Esophagus squamous epithelium (tissue), 5 donors: ENCODE measurements around the gene CDO1. TPM values are rescaled to one million over a fixed set of nuclear protein-coding genes. Genes with fewer than 3 reads are reported as not detected.

Experiments used
- DNase-seq: peaks from one replicate; lab custom pipeline; 2025; lab: John Stamatoyannopoulos, UW
- H3K27ac ChIP-seq, 4 donors: fragments of 200-600 bp; sonication (generic); one replicate each; pipeline ENCODE4 v1.5.1; 2016 to 2019; ENCODE audit warnings: mild to moderate bottlenecking in 1 of 4
- H3K27me3 ChIP-seq, 4 donors: fragments of 200-600 bp; sonication (generic); 1 replicate in 3 of 4; 2 replicates in 1 of 4; pipeline versions ENCODE4 v1.5.1 to v1.6.0; 2017 to 2021; ENCODE audit warnings: antibody characterized with exemption in 1 of 4
- H3K36me3 ChIP-seq, 3 donors: fragments of 200-600 bp; sonication (generic); one replicate each; pipeline ENCODE4 v1.5.1; 2016 to 2019
- H3K4me1 ChIP-seq, 3 donors: fragments of 200-600 bp; sonication (generic); one replicate each; pipeline ENCODE4 v1.5.1; 2017 to 2019
- H3K4me3 ChIP-seq, 4 donors: fragments of 200-600 bp; sonication (generic); 1 replicate in 3 of 4; 2 replicates in 1 of 4; pipeline ENCODE4 v1.5.1; 2016 to 2019; ENCODE audit warnings: mild to moderate bottlenecking in 2 of 4, moderate library complexity in 1 of 4
- H3K9me3 ChIP-seq, 3 donors: fragments of 200-600 bp; sonication (generic); one replicate each; pipeline ENCODE4 v1.5.1; 2016 to 2019
- POLR2A ChIP-seq, 4 donors: fragments of 450-650 bp; IDR thresholded peaks; one replicate each; pipeline ENCODE4 v1.6.1; 2017; ENCODE audit warnings: antibody characterized with exemption in 4 of 4, mild to moderate bottlenecking in 4 of 4, moderate library complexity in 3 of 4
- WGBS, 2 donors: methylation state at CpG; one replicate each; pipeline ENCODE4 v1.1.5; 2018; 5-methylcytosine and 5-hydroxymethylcytosine counted together
- intact Hi-C: fragments of 100-400 bp; cut with DNase I; formaldehyde crosslinking; loops from one replicate; pipeline ENCODE4 v1.15.0; 2022
- total RNA-seq, 4 donors: library from RNA; depleted of rRNA; stranded (reverse); fragments of >200 nt; gene quantifications; one replicate each; pipeline ENCODE4 v1.1.0, GENCODE V29; 2016
- TF ChIP-seq, protein P1 (sequence below), 6 experiments: fragments of 450-650 bp in 4 of 6; fragments of 200-600 bp in 2 of 6; sonication (generic) in 2 of 6; IDR thresholded peaks; one replicate each; pipeline ENCODE4 v1.5.1; 2016 to 2019; ENCODE audit warnings: antibody characterized with exemption in 6 of 6, mild to moderate bottlenecking in 4 of 6, moderate library complexity in 4 of 6
- donor health status: DM: yes; HTN: yes; CAD: no.

The CDO1 gene
- total RNA-seq, 4 donors from 2014 or later: 0.75 to 6.7 (median 5.7) TPM; not detected in 1

DNA sequence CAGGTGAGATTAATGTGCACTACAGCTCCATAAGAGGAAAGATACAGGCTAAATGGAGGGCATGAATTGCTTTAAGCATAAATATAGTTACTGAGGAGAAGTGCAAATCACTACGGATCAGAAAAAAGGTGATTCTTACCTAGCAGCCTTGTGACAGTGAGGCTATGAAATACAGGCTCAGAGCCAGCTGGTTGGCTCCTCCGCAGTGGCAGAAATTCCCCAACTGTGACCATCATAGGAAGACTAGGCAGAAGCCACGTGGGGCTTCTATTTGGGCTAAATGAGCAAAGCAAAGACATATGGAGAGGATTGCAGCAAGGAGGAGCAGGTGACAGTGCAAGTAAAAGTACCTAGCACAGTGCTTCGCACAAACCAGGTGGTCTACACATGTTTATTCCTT is 40.5 kb downstream of the CDO1 start:
- no peak for DNase-seq
- no peak overlapping the region for H3K27ac ChIP-seq
- H3K36me3 ChIP-seq: no peaks in the 10 kb centered on the region
- H3K9me3 ChIP-seq: no peaks in the 10 kb centered on the region
- TF ChIP-seq POLR2A (IDR thresholded peaks at IDR 0.05): no peak
- TF ChIP-seq, protein P1, sequence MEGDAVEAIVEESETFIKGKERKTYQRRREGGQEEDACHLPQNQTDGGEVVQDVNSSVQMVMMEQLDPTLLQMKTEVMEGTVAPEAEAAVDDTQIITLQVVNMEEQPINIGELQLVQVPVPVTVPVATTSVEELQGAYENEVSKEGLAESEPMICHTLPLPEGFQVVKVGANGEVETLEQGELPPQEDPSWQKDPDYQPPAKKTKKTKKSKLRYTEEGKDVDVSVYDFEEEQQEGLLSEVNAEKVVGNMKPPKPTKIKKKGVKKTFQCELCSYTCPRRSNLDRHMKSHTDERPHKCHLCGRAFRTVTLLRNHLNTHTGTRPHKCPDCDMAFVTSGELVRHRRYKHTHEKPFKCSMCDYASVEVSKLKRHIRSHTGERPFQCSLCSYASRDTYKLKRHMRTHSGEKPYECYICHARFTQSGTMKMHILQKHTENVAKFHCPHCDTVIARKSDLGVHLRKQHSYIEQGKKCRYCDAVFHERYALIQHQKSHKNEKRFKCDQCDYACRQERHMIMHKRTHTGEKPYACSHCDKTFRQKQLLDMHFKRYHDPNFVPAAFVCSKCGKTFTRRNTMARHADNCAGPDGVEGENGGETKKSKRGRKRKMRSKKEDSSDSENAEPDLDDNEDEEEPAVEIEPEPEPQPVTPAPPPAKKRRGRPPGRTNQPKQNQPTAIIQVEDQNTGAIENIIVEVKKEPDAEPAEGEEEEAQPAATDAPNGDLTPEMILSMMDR (IDR thresholded peaks at IDR 0.05): no peak
- no peaks in the 10 kb centered on the region for H3K4me1 ChIP-seq
- H3K27me3 ChIP-seq: no peaks in the 10 kb centered on the region
- 65 to 69% methylated on average over 4 of the region's 4 CpGs for WGBS, 2 donors
- no peak overlapping the region for H3K4me3 ChIP-seq
- intact Hi-C loops: no loop called here

DNA sequence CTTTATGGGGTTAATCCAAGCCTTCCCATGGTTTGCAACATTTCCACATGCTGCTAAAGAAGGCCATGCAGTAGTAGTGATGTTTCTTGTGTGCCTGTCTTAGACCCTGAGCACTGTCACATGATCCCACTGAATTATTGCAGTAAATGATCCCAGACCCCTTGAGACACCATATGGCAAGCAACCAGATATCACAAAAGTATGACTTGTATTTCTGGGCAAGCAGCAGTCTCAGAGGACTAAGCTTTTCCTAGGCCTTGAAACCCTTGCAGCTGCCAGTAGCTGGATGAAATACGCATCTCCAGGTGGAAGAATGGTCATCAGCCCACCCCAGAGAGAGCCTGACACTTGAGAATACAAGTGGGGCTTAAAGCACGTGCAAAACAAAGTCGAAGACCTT is 41.8 kb downstream of the CDO1 start:
- no peaks in the 10 kb centered on the region for H3K27me3 ChIP-seq
- no peak overlapping the region for H3K27ac ChIP-seq
- H3K4me3 ChIP-seq: no peak overlapping the region
- intact Hi-C loops: no loop called here
- WGBS, 2 donors: 66 to 73% methylated on average over 3 of the region's 3 CpGs
- H3K9me3 ChIP-seq: no peaks in the 10 kb centered on the region
- H3K4me1 ChIP-seq: no peaks in the 10 kb centered on the region
- DNase-seq: no peak
- no peak for TF ChIP-seq POLR2A (IDR thresholded peaks at IDR 0.05)
- no peaks in the 10 kb centered on the region for H3K36me3 ChIP-seq

DNA sequence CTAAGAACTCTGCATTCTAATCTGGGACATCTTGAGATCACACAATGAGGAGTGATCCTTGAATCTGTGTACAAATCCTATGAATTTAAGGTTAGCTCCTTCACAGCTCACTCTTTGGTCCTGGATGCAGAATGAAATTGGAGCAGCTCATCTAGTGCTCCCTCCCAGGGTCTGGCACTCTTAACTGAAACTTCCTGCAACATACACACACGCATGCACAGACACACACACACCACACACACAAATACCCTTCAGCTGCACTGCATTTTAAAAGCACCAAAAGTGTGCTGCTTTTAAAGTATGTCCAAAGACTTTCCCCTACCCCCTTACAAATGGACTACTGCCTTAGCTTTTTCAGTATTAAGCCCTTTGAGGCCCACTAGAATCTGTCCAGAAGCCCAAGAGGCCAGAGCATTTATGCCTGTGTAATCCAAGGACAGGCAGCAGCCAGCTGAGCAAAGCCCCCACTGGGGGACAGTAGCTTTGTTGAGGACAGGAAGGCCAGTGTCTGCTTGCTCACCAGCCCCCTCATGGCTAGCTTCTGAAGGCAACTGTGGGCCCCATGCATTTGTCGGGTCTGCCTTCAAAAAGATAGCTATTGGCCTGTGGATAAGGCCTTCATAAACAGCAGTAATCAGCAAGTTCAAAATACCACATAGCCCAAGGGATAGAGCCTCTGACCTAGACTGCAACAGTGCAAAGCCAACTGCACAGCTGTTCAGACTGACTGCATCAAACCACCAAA is 43.6 kb downstream of the CDO1 start:
- no peak overlapping the region for H3K4me3 ChIP-seq
- H3K27ac ChIP-seq: no peak overlapping the region
- TF ChIP-seq, protein P1 (IDR thresholded peaks at IDR 0.05): no peak
- no peak for TF ChIP-seq POLR2A (IDR thresholded peaks at IDR 0.05)
- intact Hi-C loops: no loop called here
- no peaks in the 10 kb centered on the region for H3K36me3 ChIP-seq
- H3K9me3 ChIP-seq: no peaks in the 10 kb centered on the region
- no peaks in the 10 kb centered on the region for H3K27me3 ChIP-seq
- WGBS, 2 donors: 60 to 75% methylated on average over 1 of the region's 2 CpGs
- no peaks in the 10 kb centered on the region for H3K4me1 ChIP-seq
- no peak for DNase-seq

DNA sequence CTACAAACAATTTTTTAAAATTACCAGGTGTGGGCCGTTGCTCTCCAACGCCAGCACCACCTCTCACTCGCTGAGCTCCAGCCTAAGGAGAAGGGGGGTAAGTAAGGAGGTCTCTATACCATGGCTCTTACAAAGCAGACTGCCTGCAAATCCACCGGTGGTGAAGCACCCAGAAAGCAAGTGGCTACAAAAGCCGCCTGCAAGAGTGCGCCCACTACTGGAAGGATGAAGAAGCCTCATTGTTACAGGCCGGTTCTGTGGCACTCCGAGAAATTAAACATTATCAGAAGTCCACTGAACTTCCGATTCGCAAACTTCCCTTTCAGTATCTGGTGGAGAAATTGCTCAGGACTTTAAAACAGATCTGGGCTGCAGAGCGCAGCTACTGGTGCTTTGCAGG is 46.0 kb downstream of the CDO1 start:
- intact Hi-C loops: no loop called here
- H3K27me3 ChIP-seq: no peaks in the 10 kb centered on the region
- WGBS, 2 donors: 56 to 78% methylated on average over 6 to 10 of the region's 11 CpGs

DNA sequence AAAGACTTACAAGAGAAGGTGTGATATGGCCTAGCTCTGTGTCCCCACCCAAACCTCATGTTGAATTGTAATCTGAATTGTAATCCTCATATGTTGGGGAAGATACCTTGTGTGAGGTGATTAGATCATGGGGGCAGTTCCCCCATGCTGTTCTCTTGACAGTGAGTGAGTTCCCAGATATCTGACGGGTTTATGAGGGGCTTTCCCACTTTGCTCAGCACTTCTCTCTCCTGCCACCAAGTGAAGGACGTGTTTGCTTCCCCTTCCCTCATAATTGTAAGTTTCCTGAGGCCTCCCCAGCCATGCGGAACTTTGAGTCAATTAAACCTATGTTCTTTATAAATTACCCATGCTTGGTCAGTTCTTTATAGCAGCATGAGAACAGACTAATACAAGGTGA is 49.0 kb downstream of the CDO1 start:
- Histone ChIP-seq H3K4me3 (no peak overlapping the region), H3K9me3 (no peaks in the 10 kb centered on the region), H3K27ac (no peak overlapping the region), H3K27me3 (no peaks in the 10 kb centered on the region), H3K4me1 (no peaks in the 10 kb centered on the region), H3K36me3 (no peaks in the 10 kb centered on the region)
- TF ChIP-seq, protein P1 (IDR thresholded peaks at IDR 0.05): no peak
- no peak for TF ChIP-seq POLR2A (IDR thresholded peaks at IDR 0.05)
- WGBS, 2 donors: 51 to 70% methylated on average over 3 of the region's 3 CpGs
- intact Hi-C loops: no loop called here
- no peak for DNase-seq

More for the DNA sequence above, 46.0 kb downstream of the CDO1 start:
- H3K4me3 ChIP-seq: no peak overlapping the region
- no peaks in the 10 kb centered on the region for H3K9me3 ChIP-seq
- TF ChIP-seq, protein P1 (IDR thresholded peaks at IDR 0.05): peak in 1 of 6 experiments; percentile 35
- no peak for TF ChIP-seq POLR2A (IDR thresholded peaks at IDR 0.05)
- H3K4me1 ChIP-seq: no peaks in the 10 kb centered on the region
- no peak for DNase-seq
- no peaks in the 10 kb centered on the region for H3K36me3 ChIP-seq
- no peak overlapping the region for H3K27ac ChIP-seq
